A549 (cell line): Measurements from ENCODE around the gene RNF166. TPM values are rescaled to one million over a fixed set of nuclear protein-coding genes. Genes with fewer than 3 reads are reported as not detected.

ENCODE experiments used
- ATAC-seq, 2 experiments: fragments of 200-7000 bp in 1 of 2; fragments of >200 bp in 1 of 2; cut with Nextera tagmentation in 1 of 2; cut with Tn5 transposase in 1 of 2; 3 replicates each; pipeline versions ENCODE4 v1.8.0 to v1.9.1; 2018 to 2020; ENCODE audit warnings: mild to moderate bottlenecking in 1 of 2, moderate library complexity in 1 of 2
- CTCF ChIA-PET: fragments of 300-600 bp; sonication (Branson Sonifier 250); formaldehyde crosslinking; extraction: SDS; loops from one replicate; lab custom pipeline; 2021; ENCODE audit warnings: antibody characterized with exemption, inconsistent platforms; lab: Yijun Ruan, JAX
- POLR2A ChIA-PET: fragments of 350-600 bp; formaldehyde crosslinking; extraction: SDS; loops from one replicate; lab custom pipeline; 2021; ENCODE audit warnings: antibody characterized with exemption, inconsistent platforms; lab: Yijun Ruan, JAX
- DNase-seq, 2 experiments: peaks; one replicate each; pipeline versions ENCODE4 v3.0.0 to v3.0.0-alpha.2; 2011 to 2016; ENCODE audit warnings: low read depth in 1 of 2, low spot score in 1 of 2
- FAIRE-seq: peaks from 2 replicates; lab custom pipeline; 2011; peaks lifted over from hg19 to GRCh38; lab: Jason Lieb, UNC
- H3K27ac ChIP-seq, 2 experiments: fragments of >200 bp; sonication (Bioruptor Twin); formaldehyde crosslinking; 3 replicates each; pipeline ENCODE4 v1.5.1; 2016 to 2017
- H3K4me1 ChIP-seq: fragments of >200 bp; sonication (Bioruptor Twin); formaldehyde crosslinking; 3 replicates; pipeline ENCODE4 v1.6.1; 2016
- H3K4me2 ChIP-seq: fragments of >200 bp; sonication (Bioruptor Twin); formaldehyde crosslinking; 3 replicates; pipeline ENCODE4 v1.6.1; 2016
- H3K4me3 ChIP-seq: fragments of >200 bp; sonication (Bioruptor Twin); formaldehyde crosslinking; 3 replicates; pipeline ENCODE4 v1.5.1; 2016
- H3K9me3 ChIP-seq: fragments of >200 bp; sonication (Bioruptor Twin); formaldehyde crosslinking; 3 replicates; pipeline ENCODE4 v1.6.1; 2016
- CBX2 ChIP-seq: fragments of 200-600 bp; sonication (generic); IDR thresholded peaks from 2 replicates; pipeline ENCODE4 v1.6.1; 2016; ENCODE audit warnings: low read depth, mild to moderate bottlenecking, borderline replicate concordance
- EHF ChIP-seq: fragments of 250-450 bp; sonication (Bioruptor Pico); IDR thresholded peaks from 2 replicates; pipeline ENCODE4 v1.5.0; 2020; ENCODE audit warnings: mild to moderate bottlenecking
- EP300 ChIP-seq, 2 experiments: fragments of >200 bp; sonication (Bioruptor Twin); formaldehyde crosslinking; IDR thresholded peaks; 2 replicates in 1 of 2; 3 replicates in 1 of 2; pipeline ENCODE4 v1.6.1; 2016 to 2017
- FOXS1 ChIP-seq: fragments of 250-450 bp; sonication (Bioruptor Pico); IDR thresholded peaks from 2 replicates; pipeline ENCODE4 v1.5.0; 2020; ENCODE audit warnings: mild to moderate bottlenecking, moderate library complexity
- GATA3 ChIP-seq: IDR thresholded peaks from 2 replicates; pipeline ENCODE4 v1.6.1; 2012; ENCODE audit warnings: borderline replicate concordance
- HOXA7 ChIP-seq: fragments of 250-450 bp; sonication (Bioruptor Pico); IDR thresholded peaks from 2 replicates; pipeline ENCODE4 v1.5.0; 2020; ENCODE audit warnings: mild to moderate bottlenecking, moderate library complexity
- JUN ChIP-seq, 2 experiments: fragments of >200 bp; sonication (Bioruptor Twin); formaldehyde crosslinking; IDR thresholded peaks; 2 replicates in 1 of 2; 3 replicates in 1 of 2; pipeline ENCODE4 v1.6.1; 2016 to 2017
- KDM1A ChIP-seq: fragments of 200-600 bp; sonication (generic); IDR thresholded peaks from 2 replicates; pipeline ENCODE4 v1.6.1; 2016; ENCODE audit warnings: low read depth, mild to moderate bottlenecking
- MAZ ChIP-seq: fragments of 150-350 bp; IDR thresholded peaks from 2 replicates; pipeline ENCODE4 v1.6.1; 2014; ENCODE audit warnings: antibody characterized with exemption, low read depth, low read length, borderline replicate concordance
- MYC ChIP-seq: IDR thresholded peaks from 2 replicates; pipeline ENCODE4 v1.6.1; 2012; ENCODE audit warnings: mild to moderate bottlenecking, inconsistent platforms, low read length, improper control_type of control experiment, borderline replicate concordance
- NPAS2 ChIP-seq: fragments of 250-450 bp; sonication (Bioruptor Pico); IDR thresholded peaks from 2 replicates; pipeline ENCODE4 v1.8.0; 2022; ENCODE audit warnings: mild to moderate bottlenecking, moderate library complexity, borderline replicate concordance
- NR3C1 ChIP-seq: fragments of >200 bp; sonication (Bioruptor Twin); formaldehyde crosslinking; IDR thresholded peaks from 3 replicates; pipeline ENCODE4 v1.6.1; 2017
- SREBF2 ChIP-seq: fragments of 450-650 bp; IDR thresholded peaks from 2 replicates; pipeline ENCODE4 v1.6.1; 2014; ENCODE audit warnings: mild to moderate bottlenecking, moderate library complexity
- ZNF302 ChIP-seq: fragments of 250-450 bp; sonication (Bioruptor Pico); IDR thresholded peaks from 2 replicates; pipeline ENCODE4 v1.9.0; 2021; ENCODE audit warnings: inconsistent platforms, mild to moderate bottlenecking, moderate library complexity
- WGBS: methylation state at CpG from one replicate; pipeline ENCODE4 v1.1.6; 2017; ENCODE audit errors: missing lambda C conversion rate; 5-methylcytosine and 5-hydroxymethylcytosine counted together
- polyA plus RNA-seq, 4 experiments: library from polyadenylated mRNA; depleted of rRNA in 3 of 4; stranded (reverse); fragments of >200 nt; fragmentation: RNase III in 1 of 4; extraction: RNeasy Plus Mini Kit Qiagen cat#74134 plus additional on column Dnase treatment in 1 of 4; gene quantifications; 2 replicates in 3 of 4; 3 replicates in 1 of 4; pipeline ENCODE4 v1.2.3, GENCODE V29; 2011 to 2017
- TF ChIP-seq, protein P1 (sequence below): IDR thresholded peaks from 2 replicates; pipeline ENCODE4 v1.6.1; 2012
- TF ChIP-seq, protein P2 (sequence below): fragments of >200 bp; sonication (Bioruptor Twin); formaldehyde crosslinking; IDR thresholded peaks from 3 replicates; pipeline ENCODE4 v1.5.1; 2016
- TF ChIP-seq, protein P3 (sequence below): fragments of >200 bp; sonication (Bioruptor Twin); formaldehyde crosslinking; IDR thresholded peaks from 2 replicates; pipeline ENCODE4 v1.6.1; 2016
- TF ChIP-seq, protein P4 (sequence below): IDR thresholded peaks from 2 replicates; pipeline ENCODE4 v1.6.1; 2012

Gene RNF166
- polyA plus RNA-seq, 2 of the 4 experiments (the other 2 are of a cell fraction) = 9.4 to 11.6 TPM

DNA sequence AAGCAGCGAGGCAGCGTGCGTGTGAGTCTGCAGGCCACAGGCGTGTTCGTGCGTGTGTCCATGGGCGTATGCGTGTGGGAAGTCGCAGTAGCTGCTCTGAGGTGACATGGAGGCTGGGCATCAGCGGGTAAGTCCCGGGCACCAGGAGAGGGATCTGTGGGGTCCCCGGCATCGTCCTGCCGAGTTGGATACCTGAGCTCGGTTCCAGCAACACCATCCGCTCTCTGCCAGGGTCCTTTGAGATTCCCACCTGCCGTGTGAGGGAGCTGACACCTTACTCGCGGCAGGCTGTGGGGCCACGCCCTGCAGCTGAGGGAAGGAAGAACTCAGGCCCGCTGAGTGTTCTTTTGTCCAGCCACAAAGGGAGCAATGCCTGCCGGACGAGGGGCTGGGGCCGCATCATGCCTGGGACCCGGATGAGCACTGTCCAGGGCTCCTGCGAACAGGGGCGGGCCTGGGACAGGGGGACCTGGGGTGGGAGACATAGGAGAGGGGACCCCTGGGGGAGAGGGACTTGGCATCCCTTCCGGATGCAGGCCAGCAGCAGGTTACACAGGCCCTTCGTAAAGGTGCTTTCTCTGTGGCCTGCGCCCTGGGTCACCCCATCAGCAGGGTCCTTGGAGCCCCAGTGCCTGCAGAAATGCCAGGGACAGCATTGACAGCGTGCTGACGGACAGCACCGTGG is 14.9 kb downstream of the RNF166 start (continued):
- no peak for TF ChIP-seq FOXS1
- TF ChIP-seq, all 56 proteins: peak for 0

DNA sequence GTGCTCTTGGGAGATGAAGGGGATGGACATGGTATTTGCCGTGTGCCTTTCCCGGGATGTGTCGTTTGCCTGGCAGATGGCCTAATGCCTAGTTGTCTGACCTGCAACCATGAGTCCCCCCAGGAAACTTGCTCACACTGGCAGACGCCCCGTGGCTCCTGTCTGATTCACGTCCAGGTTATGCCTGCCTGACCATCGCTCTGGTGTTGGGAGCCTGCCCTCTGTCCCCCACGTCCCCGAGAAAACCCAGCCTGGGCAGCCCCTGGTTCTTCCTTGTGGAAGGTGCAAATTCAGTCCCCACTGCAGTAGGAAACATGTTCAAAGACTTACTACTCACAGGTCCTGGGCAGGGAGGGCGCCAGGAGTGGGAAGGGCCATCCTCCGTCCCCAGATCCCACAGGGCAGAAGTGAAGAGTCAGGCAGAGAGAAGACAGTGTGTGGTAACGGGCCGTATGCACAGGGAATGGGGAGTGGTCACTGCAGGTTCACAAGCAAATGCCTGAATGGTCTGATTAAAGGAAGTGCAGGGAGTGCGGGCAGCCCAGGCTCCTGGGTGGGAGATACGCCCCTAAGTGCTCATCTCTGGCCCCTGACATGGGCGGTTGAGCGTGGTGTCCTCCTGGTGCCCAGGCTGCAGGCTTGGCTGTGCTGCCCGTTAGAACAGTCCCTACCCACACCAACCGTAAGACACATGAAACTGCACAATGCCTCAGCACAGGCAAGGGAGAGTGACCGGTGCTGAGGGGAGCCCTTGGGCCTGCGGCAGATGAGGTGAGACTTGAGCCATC is 15.7 kb downstream of the RNF166 start:
- H3K27ac ChIP-seq = no peak overlapping the region
- peaks cover 8% of the 10 kb centered on the region; the same call in 2 of the 3 replicates for H3K4me1 ChIP-seq
- DNase-seq (no peak), FAIRE-seq (no peak), ATAC-seq (no peak)
- WGBS = 61% methylated on average over 20 of the region's 21 CpGs
- H3K4me3 ChIP-seq = no peak overlapping the region
- ChIA-PET POLR2A (no interaction called here), CTCF (interaction anchor here (0.7 to 1.1 kb wide), 2 partner anchors 47 to 92 kb away, joined by 3 read pairs; no protein-coding TSS in a partner anchor)
- TF ChIP-seq, protein P1, sequence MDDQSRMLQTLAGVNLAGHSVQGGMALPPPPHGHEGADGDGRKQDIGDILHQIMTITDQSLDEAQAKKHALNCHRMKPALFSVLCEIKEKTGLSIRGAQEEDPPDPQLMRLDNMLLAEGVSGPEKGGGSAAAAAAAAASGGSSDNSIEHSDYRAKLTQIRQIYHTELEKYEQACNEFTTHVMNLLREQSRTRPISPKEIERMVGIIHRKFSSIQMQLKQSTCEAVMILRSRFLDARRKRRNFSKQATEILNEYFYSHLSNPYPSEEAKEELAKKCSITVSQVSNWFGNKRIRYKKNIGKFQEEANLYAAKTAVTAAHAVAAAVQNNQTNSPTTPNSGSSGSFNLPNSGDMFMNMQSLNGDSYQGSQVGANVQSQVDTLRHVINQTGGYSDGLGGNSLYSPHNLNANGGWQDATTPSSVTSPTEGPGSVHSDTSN = no peak
- no peak for TF ChIP-seq EP300 (IDR thresholded peaks at IDR 0.05)
- TF ChIP-seq, protein P2, sequence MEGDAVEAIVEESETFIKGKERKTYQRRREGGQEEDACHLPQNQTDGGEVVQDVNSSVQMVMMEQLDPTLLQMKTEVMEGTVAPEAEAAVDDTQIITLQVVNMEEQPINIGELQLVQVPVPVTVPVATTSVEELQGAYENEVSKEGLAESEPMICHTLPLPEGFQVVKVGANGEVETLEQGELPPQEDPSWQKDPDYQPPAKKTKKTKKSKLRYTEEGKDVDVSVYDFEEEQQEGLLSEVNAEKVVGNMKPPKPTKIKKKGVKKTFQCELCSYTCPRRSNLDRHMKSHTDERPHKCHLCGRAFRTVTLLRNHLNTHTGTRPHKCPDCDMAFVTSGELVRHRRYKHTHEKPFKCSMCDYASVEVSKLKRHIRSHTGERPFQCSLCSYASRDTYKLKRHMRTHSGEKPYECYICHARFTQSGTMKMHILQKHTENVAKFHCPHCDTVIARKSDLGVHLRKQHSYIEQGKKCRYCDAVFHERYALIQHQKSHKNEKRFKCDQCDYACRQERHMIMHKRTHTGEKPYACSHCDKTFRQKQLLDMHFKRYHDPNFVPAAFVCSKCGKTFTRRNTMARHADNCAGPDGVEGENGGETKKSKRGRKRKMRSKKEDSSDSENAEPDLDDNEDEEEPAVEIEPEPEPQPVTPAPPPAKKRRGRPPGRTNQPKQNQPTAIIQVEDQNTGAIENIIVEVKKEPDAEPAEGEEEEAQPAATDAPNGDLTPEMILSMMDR = no peak
- no peak for TF ChIP-seq CBX2
- TF ChIP-seq NPAS2 (CRISPR knock-in tag) = no peak
- TF ChIP-seq GATA3 = no peak
- no peak for TF ChIP-seq KDM1A
- TF ChIP-seq, protein P3, sequence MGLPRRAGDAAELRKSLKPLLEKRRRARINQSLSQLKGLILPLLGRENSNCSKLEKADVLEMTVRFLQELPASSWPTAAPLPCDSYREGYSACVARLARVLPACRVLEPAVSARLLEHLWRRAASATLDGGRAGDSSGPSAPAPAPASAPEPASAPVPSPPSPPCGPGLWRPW = no peak
- TF ChIP-seq SREBF2 = no peak
- TF ChIP-seq, protein P4, sequence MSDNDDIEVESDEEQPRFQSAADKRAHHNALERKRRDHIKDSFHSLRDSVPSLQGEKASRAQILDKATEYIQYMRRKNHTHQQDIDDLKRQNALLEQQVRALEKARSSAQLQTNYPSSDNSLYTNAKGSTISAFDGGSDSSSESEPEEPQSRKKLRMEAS = no peak
- no peak for TF ChIP-seq NR3C1
- no peak for TF ChIP-seq MYC
- TF ChIP-seq ZNF302 (CRISPR knock-in tag) = no peak
- TF ChIP-seq EHF (CRISPR knock-in tag) = no peak
- no peak overlapping the region for H3K4me2 ChIP-seq
- no peaks in the 10 kb centered on the region for H3K9me3 ChIP-seq

DNA sequence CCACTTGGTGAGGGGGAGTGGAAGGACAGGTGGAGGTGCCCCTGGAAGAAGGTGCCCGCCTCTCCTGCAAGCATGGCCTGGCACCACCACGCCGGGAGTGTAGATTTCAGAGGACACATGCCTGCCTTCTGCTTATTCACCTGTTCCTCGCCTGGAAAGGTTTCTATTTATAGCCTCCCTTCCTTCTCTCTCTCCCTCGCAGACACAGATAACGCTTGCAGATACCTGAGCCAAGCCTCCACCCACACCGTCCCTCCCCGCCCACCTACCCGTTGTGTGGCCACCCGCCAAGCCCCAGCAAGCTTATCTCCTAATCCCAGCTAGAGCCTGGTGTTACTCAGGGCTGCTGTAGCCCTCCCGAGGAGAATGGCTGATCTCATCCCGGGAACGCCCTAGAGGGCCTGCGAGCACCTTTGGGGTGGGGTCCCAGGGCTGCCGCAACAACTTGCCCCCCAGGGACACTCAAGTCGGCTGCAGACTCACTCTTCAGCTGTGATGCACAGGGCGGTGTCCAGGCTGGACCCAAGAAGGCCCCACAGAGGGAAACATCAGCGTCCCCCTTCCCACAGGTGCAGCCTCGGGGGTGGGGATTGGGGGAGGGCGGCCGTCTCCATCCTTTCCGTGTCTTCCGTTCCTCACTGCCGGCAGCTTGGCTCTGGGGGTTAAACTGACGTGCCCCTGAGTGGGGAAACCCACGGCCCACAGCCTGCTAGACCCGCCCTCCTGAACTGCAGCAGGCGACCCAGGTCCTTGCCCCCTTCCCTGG is 18.0 kb downstream of the RNF166 start:
- H3K4me3 ChIP-seq = no peak overlapping the region
- TF ChIP-seq MAZ (no peak), HOXA7 (CRISPR knock-in tag) (no peak), JUN (IDR thresholded peaks at IDR 0.05) (no peak)
- H3K9me3 ChIP-seq = no peaks in the 10 kb centered on the region
- POLR2A ChIA-PET = no interaction called here
- CTCF ChIA-PET = interaction anchor here (0.8 to 2.1 kb wide), 7 partner anchors 8 to 49 kb away, joined by 3 to 5 read pairs (median 3); no protein-coding TSS in a partner anchor
- DNase-seq = no peak
- WGBS = 72% methylated on average over 17 of the region's 28 CpGs
- H3K4me2 ChIP-seq = no peak overlapping the region
- FAIRE-seq = no peak
- no peak for ATAC-seq
- H3K27ac ChIP-seq = no peak overlapping the region
- H3K4me1 ChIP-seq = peaks cover 16% of the 10 kb centered on the region; the same call in 2 of the 3 replicates
